HG03175 (cell line): ENCODE results near the gene ESRRA.
A peak's percentile ranks its signal among the peaks of the same experiment; 100 is the strongest.

ENCODE experiments used
- ATAC-seq: cut with Tn5 transposase; IDR thresholded peaks from one replicate; pipeline ENCODE4 v1.9.1; 2021; ENCODE audit warnings: mild to moderate bottlenecking, moderate library complexity; ENCODE audit not compliant: unreplicated experiment

The ESRRA gene

DNA sequence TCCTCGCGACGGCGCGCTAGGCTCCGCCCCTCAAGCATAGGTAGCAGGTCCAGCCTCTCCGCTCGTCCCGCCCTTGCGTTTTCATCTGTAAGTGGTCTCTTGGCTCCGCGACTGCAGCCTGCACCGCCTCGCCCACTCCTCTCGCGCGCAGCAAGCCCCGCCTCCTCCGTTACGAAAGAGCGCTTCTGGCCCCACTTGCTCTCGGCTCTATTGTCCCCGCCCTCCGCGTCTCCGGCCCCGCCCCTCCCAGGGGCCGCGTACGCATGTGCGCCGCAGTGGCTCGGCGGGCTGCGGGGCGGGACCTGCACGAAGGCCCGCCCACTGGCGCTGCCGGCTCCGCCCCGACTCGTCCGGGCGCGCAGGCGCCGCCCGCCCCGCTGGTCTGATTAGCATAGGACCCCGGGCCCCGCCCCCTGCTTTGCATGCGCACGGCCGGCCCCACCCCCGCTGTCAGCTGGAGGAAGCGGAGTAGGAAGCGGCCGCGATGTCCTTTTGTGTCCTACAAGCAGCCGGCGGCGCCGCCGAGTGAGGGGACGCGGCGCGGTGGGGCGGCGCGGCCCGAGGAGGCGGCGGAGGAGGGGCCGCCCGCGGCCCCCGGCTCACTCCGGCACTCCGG is at the start of gene ESRRA:
Gene ESRRA (plus strand): TSS at position 450 of the 616 bp plus-strand sequence. CDS start 1,656 bp downstream, outside the sequence.
- ATAC-seq, result peak; percentile 73

DNA sequence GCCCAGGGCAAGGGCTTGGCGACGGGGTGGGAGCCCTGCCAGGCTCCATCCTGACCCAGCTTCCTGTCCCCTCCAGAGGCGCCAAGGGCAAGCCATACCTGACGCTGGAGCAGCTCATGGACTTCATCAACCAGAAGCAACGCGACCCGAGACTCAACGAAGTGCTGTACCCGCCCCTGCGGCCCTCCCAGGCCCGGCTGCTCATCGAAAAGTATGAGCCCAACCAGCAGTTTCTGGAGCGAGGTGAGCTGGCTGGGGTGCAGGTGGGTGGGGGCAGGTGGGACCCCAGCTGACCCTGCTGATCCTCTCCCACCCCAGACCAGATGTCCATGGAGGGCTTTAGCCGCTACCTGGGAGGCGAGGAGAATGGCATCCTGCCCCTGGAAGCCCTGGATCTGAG is 49.0 kb upstream of the ESRRA start:
- no peak for ATAC-seq

DNA sequence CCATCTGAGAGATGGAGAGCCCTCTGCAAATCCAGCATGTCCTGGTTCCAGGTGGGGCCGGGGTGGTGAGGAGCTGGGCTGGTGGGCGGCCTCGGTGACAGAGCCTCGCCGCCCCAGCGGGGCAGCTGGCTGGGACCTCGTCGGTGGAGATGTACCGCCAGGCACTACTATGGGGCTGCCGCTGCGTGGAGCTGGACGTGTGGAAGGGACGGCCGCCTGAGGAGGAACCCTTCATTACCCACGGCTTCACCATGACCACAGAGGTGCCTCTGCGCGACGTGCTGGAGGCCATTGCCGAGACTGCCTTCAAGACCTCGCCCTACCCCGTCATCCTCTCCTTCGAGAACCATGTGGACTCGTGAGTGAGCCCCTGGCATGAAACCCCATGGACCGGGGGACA is 47.0 kb upstream of the ESRRA start:
- ATAC-seq, result no peak

DNA sequence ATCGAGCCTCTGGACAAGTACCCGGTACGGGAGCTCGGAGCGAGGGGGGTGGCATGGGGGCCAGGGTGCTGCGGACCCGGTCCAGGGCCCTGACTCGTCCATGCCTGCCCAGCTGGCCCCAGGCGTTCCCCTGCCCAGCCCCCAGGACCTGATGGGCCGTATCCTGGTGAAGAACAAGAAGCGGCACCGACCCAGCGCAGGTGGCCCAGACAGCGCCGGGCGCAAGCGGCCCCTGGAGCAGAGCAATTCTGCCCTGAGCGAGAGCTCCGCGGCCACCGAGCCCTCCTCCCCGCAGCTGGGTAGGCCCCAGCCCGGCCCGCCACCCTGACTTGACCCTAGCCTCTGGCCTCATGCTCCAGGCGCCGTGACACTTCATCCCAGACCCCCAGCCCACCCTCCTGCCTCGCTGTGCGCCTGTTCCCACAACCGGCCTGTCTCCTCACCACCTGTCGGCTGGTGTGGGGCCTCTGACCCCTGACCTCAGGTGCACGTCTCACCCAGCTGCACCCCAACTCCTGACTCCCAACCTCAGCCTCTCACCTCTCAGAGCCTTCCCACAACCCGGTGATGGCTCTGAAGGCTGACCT is 46.3 kb upstream of the ESRRA start:
- ATAC-seq, result no peak

DNA sequence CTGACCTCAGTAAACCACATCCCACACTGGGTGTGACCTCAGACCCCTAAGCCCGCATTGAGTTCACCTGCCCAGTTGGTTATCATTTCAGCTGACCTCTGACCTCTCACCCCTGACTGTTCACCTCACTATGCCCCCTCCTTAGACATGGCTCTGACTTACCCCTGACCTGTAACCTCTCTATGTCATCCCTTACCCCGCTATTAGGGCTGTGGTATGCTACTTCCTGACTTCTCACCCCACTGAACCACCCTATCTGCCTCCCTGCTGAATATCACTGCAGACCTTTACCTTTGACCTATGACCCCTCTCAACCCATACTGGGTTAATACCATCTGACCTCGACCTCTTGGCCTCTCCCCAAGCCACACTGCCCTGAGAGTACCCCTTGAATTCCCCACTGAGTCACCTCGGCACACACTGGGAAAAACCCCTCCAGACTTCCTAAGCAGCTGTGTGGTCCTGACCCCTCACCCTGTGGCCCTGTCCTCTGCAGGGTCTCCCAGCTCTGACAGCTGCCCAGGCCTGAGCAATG is 45.7 kb upstream of the ESRRA start:
- ATAC-seq, result no peak

DNA sequence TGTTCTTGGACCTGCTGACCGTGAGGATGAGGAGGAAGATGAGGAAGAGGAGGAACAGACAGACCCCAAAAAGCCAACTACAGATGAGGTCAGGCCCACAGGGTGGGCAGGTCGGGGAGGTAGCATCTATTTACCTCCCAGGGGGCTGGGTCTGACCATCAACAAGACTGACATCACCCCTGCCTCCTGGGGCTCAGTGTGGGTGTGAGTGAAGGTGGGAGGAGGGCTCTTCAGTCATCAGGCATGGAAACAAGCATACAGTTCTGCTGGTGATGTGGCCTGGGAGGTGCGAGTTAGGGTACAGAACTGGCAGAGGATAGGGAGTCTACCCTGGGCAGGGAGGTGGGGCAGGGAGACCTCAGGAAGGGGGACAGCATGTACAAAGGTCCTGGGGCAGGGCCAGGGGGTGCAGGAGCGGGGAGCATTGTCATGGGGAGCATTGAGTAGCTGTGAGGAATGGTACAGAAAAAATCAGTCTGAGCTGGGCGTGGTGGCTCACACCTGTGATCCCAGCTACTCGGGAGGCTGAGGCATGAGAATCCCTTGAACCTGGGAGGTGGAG is 45.1 kb upstream of the ESRRA start:
- no peak for ATAC-seq

DNA sequence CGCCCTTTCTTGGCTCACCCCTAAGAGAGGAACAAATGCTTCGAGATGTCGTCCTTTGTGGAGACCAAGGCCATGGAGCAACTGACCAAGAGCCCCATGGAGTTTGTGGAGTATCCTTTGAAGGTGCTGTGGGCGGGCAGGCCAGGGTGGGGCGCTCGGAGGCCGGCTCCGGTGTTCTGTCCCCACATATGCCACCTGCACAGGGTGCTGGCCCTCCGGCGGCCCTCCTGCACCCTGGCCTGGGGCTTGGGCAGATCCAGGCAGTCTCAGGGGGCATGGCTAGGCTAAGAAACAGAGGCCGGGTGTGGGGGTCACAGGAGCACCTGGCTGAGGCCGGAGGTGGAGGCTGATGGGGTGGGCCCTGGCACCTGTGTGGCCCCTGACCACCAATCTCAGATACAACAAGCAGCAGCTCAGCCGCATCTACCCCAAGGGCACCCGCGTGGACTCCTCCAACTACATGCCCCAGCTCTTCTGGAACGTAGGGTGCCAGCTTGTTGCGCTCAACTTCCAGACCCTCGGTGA is 43.7 kb upstream of the ESRRA start:
- ATAC-seq, result no peak

DNA sequence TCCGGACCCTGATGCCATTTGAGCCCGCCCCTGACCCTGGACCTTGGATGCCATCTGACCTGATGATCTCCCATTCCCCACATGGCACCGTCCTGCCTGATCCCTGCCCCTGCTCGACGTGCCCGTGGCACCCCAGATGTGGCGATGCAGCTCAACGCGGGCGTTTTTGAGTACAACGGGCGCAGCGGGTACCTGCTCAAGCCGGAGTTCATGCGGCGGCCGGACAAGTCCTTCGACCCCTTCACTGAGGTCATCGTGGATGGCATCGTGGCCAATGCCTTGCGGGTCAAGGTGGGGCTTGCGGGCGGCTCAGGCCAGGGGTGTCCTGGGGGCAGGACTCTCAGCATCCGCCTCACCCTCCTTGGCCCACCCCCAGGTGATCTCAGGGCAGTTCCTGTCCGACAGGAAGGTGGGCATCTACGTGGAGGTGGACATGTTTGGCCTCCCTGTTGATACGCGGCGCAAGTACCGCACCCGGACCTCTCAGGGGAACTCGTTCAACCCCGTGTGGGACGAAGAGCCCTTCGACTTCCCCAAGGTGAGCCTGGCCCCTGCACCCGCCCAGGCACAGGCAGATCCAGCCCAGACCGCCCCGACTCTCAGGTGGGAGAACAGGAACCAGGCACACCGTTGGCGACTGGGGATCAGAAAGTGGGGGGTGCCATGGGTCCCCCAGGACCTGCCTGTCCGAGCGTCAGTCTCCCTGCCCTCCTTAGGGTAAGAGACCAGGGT is 42.9 kb upstream of the ESRRA start:
- no peak for ATAC-seq

DNA sequence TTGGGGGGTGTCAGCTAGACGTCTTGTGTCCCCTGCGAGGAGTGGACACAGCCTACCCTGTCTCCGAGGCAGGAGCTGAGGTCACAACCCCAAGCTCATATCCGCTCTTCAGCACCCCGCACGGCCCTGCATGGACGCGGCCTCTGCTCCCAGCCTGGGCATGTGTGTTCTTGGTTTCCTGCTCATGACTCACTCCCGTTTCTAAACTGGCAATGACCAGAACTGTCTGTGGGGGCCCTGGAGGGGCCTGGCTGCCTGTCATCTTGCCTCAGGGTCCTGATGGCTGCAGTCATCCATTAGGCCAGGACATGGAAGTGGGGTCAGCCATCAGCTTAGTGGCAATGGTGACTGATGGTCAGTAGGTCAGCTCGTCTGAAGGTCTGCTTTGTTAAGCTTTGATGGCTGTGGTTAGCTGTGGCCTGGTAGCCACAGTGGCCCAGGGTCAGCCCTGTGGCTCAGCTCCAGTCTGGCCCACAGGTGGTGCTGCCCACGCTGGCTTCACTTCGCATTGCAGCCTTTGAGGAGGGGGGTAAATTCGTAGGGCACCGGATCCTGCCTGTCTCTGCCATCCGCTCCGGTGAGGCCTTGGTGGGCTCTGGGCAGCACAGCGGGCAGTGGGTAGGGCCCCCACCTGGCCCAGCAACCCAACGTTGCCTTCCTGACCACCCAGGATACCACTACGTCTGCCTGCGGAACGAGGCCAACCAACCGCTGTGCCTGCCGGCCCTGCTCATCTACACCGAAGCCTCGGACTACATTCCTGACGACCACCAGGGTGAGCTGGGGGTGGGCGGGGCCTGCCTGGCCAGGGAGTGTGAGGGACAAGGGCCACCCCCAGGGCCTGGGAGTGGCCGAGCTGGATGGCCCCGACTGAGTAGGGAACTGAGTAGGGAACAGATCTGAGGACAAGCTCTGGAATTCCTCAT is 42.0 kb upstream of the ESRRA start:
- ATAC-seq, result no peak

DNA sequence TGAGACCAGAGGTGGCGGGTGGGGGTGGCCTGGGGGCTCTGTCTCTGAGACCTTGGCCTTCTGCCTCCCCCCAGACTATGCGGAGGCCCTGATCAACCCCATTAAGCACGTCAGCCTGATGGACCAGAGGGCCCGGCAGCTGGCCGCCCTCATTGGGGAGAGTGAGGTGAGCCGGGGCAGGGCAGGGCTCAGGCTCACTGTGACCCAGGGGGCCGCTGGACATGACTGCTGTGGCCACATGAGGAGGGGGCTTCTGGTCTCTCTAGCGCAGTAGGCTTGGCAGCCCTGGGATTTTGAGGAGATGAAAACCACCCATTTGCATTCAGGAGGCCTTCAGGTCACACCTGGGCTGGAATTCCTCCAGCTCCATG is 41.4 kb upstream of the ESRRA start:
- ATAC-seq, result no peak

DNA sequence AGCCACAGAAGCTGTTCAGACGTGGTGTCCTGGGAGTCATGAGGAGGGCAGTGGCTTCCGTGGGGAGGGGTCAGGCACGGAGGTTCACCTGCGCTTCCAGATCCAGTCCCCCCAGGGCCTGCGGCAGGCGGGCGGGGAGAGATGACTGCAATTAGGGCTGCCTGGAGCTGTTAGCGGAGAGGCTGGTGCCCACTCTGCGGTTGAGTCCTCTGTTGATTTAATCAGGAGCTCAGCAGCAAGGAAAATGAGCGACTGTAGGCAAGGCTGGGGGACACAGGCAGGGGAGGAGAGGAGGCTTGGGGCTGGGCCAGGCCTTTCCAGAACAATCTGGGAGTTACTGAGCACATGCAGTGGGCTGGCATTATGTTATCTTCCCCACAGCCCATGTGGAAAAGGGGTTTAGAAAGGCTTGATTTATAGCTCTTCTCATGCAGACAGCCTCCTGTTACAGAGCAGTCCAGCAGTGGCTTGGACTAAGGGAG is 40.9 kb upstream of the ESRRA start:
- no peak for ATAC-seq

DNA sequence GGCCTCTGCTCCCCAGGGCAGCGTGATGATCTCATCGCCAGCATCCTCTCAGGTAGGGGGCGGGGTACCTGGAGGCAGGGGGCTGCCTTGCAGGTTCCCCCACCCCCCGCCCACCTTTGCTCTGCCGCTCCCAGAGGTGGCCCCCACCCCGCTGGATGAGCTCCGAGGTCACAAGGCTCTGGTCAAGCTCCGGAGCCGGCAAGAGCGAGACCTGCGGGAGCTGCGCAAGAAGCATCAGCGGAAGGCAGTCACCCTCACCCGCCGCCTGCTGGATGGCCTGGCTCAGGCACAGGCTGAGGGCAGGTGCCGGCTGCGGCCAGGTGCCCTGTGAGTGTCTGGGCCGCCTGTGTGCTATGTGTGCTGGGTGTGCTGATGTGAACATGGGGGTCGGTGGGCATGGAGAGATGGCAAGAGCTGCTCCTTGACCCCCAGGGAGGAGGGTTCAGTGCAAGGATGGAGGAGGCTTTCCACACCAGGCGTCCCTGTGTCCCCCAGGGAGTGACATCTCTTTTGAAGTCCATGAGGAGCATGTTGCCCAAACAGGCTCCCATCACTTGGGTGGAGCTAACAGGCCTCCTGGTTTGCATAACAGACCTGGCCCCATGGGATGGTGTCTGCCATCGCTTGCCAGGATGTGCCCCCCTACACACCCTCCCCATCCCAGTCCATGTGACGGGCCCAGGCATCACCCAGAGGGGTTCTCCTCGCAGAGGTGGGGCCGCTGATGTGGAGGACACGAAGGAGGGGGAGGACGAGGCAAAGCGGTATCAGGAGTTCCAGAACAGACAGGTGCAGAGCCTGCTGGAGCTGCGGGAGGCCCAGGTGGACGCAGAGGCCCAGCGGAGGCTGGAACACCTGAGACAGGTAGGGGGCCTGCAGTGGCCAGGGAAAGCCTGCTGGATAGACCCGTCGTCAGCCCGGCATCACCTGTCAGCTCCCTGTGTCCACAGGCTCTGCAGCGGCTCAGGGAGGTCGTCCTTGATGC is 39.9 kb upstream of the ESRRA start:
- no peak for ATAC-seq

DNA sequence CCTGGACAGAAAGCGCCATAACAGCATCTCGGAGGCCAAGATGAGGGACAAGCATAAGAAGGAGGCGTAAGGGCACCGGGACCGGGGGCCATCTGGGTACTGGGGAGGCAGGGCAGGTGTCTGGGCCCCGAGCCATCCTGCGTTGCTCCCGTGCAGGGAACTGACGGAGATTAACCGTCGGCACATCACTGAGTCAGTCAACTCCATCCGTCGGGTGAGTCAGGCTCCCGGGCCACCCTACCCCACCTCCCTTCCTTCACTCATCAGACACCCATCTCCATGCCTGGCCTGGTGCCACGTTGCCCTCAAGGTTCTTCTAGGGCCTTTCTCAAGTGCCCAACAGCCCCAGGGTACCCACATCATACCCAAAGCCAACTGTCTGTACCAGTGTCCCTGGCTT is 39.0 kb upstream of the ESRRA start:
- ATAC-seq, result no peak

DNA sequence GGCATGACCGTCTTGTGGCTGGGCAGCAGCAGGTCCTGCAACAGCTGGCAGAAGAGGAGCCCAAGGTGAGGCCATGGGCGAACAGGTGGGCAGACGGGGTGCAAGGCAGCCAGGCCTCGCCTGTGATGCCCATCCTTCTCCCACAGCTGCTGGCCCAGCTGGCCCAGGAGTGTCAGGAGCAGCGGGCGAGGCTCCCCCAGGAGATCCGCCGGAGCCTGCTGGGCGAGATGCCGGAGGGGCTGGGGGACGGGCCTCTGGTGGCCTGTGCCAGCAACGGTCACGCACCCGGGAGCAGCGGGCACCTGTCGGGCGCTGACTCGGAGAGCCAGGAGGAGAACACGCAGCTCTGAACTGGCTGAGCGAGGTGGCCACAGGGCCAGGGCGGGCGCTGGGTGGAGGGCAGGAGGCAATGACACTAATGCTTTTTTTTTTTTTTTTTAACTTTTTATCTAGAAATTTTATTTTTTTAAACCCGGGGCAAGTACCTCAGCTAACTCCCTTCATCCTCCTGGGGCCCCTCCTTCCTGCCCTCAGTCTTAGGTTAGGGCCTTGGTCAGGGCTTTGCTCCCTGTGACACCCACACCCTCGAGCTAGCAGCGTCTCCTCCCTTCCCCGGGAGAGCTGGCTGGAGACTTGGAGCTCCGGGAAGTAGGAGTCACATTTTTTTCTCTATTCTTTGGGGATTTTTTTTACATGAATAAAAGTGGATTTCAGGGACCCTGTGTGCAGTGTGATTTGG is 37.9 kb upstream of the ESRRA start:
- ATAC-seq, result no peak

DNA sequence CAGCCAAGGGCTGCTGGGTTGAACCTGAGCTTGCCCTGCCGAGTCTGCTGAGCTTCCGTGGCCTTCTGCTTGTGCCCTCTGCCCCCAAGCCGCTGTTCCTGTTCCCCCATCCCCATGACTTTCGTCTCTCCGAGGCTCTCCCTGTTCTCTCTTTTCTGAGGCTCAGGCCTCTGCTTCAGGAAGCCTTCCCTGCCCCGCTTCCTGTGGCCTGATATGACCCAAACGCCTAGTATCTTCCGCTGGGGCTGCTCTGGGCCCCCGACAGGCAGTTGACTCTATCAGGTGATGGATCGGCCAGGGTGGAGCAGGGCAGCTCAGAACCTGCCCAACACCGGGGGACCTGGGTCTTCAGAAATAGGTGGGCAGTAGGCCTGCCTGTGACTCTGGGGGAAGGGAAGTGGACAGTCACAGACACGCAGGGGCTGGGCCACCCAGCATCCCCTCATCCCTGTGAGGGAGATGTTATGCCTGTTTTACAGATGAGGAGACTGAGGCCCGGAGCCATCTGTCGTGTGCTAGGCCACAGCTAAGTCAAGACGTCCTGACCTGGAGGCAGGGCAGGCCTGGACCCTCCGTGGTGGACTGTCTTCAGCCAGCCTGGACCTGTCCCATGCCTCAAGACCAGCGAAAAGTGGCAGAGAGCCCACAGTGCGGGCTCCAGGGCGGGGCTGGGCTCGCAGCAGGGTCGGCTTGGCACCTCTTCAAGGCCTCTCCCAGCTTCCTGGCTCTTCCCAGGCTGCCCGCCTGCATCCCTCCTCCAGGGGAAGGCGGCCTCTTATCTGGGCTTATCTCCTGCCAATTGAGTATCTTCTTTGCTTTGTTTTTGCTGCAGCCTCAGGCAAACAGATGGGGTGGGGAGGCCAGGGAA is 37.1 kb upstream of the ESRRA start:
- no peak for ATAC-seq

DNA sequence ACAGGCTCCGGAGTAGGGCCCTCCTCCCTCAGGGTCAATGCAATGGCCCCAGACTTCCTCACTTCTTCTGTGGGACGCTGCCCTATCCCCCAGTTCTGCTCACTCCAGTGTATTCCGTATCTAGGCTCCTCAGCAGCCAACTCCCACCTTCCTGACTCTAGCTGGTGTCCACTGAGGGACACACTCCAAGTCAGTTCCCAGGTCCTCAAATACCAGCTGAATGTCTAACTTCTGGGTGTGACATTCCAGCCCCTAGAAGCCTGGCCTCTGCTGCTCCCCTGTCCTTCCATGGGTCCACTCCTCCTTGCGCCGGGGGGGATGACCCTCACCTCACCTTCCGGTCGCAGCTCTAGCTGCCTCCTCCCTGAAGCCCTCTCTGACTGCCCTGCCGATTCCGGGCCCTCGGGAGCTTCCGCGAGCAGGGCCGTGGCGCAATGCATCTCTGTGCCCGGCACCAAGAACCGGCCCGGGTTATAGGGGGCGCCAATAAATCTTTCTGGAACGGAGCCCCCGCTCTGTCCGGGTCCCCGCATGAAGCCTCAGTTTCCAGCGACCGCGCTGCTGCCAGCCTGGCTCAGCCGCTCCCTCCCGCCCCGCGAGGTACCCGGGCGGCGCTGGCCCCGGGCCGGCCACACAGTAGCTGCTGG is 36.3 kb upstream of the ESRRA start:
- peak; percentile 4 for ATAC-seq
